Heart left ventricle (tissue), 13 donors: ENCODE results near the gene LRPPRC.

Experiments
- CTCF ChIP-seq, 12 donors: fragments of 200-600 bp; sonication (generic) in 4 of 12; IDR thresholded peaks; one replicate each; pipeline versions ENCODE4 v1.5.0 to v1.8.0; 2018 to 2022; ENCODE audit warnings: antibody characterized with exemption in 12 of 12, mild to moderate bottlenecking in 5 of 12
- POLR2A ChIP-seq, 2 donors: fragments of 450-650 bp; IDR thresholded peaks; one replicate each; pipeline ENCODE4 v1.6.1; 2017; ENCODE audit warnings: antibody characterized with exemption in 2 of 2, mild to moderate bottlenecking in 2 of 2, moderate library complexity in 2 of 2
- donor health status: ischemic (EF 13 %, LVEDD 7.1; RV severe dilation, severe dysfunction).
- donor health status: DM: no; HTN: yes; CAD: no.
- donor health status: DM: no; HTN: no; CAD: no.
- donor health status: ischemic (EF 25% LVEDD 6.9; RV normal size, moderate dysfunction).
- donor health status: ischemic (EF 25% LVEDD 5.7; RV mildly dilated, moderate dysfunction).
- donor health status: ischemic (EF 35%, LVEDD 5.7; RV mildly dilated, moderate dysfunction).
- donor health status: nonischemic (EF 11% LVEDD 7.7; RV severe dilation, severe dysfunction).
- donor health status: DM: yes; HTN: yes; CAD: no.
- donor health status: PGD.
- donor health status: ischemic (EF 29% LVEDD 5.4; RV normal size, mild dysfunction).
- donor health status: nonischemic (EF 23%, LVEDD 6.1; RV moderate dilation, normal function).

DNA sequence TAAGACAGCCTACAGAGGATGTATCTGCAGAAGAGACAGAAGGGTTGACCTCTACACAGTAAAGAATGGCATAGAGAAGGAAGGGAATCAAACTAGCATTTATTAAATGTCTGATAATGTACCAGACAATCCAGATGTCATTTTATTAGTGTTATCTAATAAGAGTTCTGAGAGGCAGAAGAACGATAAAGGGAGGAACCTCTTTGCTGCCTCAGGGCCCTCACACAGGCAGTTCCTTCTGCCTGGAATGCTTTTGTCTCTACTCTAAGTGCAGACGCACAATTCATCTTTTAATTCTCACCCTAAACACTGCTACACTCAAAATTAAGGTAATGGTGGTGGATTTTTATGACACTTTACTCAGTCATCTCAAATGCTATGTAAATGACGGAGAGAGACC is 64.5 kb downstream of the LRPPRC start:
- TF ChIP-seq CTCF (IDR thresholded peaks at IDR 0.05) (no peak), POLR2A (IDR thresholded peaks at IDR 0.05) (no peak)
